HG02678 (cell line): Measurements from ENCODE around the gene MYO1A.
A peak's percentile ranks its signal among the peaks of the same experiment; 100 is the strongest.

ENCODE experiments used
- ATAC-seq: cut with Tn5 transposase; IDR thresholded peaks from one replicate; pipeline ENCODE4 v1.9.1; 2021; ENCODE audit warnings: mild to moderate bottlenecking, moderate library complexity; ENCODE audit not compliant: unreplicated experiment

MYO1A gene

GRCh38 chr12:57049890-57050289 lies at the start of gene MYO1A:
Gene MYO1A, minus strand, starts transcription at chr12:57050129. Its CDS starts 1,806 bp downstream, at chr12:57048323.
- no peak for ATAC-seq

DNA sequence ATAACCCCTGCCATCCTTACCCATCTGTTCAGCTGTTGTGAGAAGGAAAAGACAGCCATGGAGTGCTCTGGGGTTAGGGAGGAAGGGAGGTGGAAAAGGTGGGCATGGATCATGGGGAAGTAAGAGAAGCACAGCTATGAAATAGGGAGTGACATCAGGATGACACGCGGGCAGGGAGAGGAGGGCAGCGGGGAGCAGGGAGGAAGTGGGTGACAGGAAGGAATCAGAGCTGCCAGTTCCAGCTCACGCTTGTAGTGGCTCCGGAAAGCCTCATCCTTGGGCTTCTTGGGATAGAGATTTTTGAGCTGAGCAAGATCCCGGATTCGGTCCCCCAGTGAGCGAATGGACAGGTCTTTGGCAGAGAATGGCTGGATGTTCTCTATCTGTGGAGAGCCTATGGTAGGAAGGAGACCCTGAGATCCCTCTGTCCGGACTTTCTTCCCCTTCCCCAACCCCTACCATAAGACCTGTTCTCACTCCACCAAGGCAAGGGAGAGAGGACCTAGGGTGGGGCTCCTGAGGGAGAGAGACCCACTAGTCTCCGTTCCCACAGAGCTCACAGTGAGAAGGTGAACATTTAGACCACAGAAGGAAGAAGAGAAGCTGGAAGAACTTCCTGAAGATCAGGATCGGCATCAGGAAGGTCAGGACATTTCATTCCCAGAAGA lies 49.3 kb upstream of the MYO1A start:
- ATAC-seq = no peak

DNA sequence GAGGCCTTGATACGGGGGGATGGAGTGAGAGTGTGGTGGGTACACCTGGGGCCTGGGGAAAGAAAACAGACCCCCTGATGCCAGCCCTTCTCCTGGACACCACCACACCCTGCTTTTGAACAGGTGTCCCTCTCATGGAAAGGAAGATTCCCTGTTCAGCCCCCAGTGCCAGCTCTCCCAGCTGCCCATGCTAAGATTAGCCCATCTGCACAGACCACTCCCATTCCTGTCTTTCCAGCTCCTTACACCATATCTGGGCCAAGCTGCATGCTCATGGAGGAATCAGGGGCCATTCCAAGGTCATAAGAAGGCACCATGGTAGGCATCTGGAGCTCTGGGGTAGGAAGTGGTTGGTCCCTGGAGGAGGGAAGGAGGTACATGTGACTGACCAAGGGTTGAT lies 48.6 kb upstream of the MYO1A start:
- ATAC-seq = no peak

DNA sequence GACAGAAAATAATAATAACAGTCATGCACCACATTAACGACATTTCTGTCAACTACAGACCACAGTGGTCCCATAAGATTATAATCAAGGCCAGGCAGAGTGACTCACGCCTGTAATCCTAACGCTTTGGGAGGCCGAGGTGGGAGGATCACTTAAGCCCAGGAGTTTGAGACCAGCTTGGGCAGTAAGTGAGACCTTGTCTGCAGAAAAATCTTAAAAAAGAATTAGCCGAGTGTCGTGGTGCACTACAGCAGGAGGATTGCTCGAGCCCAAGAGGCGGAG lies 47.6 kb upstream of the MYO1A start:
- ATAC-seq = no peak

DNA sequence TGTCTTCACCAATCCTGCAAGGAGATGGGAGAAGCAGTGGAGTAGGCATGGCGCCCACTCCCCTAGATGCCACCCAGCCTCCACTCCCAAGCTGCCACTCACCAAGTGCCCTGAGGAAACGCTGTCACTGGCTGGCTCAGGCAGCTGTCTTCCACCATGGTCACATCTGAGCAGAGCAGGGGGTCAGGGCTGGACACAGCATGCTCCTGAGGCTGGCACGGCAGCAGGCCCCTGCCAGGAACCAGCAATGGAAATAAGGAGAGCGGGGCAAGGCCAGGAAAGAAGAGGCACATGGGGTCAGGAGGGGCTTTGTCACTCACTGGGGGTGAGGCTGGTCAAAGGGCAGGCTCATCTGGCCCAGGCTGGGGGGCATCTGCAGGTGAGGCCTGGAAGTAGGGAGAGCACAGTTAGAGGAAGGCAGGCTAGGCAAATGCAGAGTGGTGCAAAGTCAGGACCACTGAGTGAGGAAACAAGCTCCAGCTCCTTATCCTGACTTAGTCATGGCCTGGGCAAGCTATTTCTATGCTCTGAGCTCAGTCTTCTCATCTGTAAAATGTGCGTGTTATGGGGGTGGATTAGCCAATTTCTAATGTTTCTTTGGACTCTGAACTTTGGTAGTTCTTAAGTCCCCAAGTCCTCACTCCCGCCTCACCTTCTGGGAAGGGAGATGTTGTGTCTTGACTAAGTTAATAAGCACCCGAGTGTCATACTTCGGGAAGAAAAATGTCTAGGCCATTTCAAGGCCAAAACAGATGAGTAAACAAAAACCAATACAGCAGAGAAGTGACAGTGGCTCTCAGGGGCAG lies 47.0 kb upstream of the MYO1A start:
- no peak for ATAC-seq

DNA sequence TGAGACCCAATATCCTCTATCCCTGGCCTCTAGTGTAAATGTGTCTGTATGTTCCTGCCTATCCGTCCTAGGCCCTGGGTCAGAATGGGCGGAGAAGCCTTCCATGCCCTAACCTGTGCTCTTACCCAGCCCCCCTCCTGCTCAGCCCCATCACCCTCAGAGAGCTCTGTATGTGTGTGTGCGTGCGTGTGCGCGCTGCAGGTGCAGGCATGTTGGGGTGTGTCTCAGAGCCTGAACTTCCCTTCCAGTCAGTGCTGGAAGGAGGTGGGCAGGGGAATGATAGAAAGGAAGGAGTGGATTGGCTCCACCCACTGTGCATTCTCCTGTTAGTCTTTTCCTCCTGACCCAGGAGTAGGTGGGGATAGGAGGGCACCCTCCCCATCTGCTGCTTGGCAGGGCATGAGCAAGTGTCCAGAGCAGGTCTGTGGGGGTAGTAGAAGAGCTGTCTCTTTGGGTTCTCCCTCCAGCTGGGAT lies 46.2 kb upstream of the MYO1A start:
- no peak for ATAC-seq

DNA sequence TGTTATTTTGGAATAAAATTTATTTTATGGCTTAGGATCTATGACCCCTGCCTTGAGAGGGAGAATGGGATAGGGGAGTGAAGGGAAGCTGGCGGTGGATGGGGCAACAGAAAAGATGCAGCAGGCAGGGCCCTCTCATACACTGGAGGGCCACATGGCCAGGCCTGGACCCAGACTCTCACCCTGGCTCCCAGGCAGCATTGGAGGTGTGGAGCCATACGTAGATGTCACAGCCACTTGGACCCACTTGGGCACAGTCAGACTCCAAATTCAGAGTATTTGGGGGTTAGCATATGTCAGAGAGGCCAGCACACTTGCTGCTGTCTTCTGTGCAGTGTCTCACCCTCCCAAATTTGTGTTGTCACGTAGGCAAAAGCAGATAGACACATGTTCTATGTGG lies 45.5 kb upstream of the MYO1A start:
- ATAC-seq = no peak

DNA sequence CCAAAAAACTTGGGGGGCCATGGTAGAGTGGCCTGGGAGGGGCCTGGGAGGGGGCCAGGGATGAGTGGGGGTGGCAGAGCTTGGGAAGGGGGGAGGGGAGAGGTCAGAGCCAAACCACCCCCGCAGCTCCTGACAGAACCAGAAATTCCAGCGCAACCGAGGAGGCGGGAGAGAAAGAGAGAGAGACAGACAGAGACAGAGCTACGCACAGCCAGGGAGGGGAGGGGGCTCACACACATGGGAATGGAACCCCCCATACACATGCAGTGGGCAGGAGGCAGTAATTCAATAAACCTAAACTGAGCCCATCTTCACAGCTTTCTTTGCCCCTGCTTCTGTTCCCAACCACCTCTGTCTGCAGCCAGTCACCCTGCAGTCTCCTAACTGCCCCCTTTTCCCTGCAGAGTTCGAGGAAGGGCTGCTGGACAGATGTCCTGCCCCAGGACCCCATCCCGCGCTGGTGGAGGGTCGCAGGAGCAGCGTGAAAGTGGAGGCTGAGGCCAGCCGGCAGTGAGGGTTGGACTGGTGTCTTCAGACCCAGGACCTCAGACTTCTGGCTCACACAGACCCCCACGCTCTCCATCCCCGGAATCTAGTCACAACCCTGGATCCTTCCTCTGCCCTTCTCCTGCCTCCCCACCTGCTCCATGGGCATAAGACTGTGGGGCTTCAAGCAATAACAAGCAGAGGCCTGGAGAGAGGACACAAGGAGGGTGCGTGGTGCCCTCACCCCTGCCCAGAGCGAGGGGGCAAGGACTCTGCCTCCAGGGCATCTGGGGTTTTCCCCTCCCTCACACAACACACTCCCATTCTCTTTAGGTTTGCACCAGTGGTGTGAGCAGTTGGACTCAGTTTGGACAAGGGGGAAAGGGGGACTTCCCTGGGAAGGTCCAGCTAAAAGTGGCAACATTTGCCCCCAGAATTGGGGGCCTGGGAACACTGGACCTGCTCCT lies 44.6 kb upstream of the MYO1A start:
- no peak for ATAC-seq

DNA sequence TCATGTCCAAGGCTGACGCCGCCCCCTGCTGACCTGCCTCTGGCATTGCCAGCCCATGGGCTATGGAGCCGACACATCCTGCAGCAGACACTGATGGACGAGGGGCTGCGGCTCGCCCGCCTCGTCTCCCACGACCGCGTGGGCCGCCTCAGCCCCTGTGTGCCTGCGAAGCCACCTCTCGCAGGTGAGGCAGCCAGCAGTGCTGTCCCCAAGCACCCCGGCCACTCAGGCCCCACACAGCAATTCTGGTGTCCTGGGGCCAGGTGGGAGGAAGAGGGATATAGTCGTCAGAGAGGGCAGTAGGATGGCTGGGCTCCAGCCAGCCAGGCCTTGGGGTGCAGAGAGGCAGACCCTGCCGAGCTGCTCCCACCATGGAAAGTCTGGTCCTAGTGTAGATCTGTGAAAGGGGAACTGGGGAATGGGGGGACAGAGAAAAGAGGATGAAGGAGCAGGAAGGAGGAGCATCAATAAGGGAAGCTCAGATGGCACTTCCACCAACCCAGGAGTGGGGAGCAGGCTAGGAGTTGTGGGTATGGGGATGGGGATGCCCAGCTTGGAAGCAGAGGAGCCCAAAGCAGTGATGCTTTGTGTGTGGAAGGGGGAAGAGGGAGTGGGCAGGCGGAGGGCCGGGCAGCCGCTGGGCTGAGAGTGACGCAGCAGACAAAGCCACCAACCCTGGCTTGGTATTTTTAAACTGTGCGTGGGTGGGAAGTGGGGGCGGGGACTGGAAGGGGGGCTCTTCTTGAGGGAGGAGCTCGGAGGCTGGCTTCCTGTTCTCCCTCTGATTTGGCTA lies 43.7 kb upstream of the MYO1A start:
- no peak for ATAC-seq

GRCh38 chr12:57092876-57093414 lies 43.0 kb upstream of the MYO1A start:
- ATAC-seq = no peak

GRCh38 chr12:57092529-57092862 lies 42.6 kb upstream of the MYO1A start:
- ATAC-seq = no peak

DNA sequence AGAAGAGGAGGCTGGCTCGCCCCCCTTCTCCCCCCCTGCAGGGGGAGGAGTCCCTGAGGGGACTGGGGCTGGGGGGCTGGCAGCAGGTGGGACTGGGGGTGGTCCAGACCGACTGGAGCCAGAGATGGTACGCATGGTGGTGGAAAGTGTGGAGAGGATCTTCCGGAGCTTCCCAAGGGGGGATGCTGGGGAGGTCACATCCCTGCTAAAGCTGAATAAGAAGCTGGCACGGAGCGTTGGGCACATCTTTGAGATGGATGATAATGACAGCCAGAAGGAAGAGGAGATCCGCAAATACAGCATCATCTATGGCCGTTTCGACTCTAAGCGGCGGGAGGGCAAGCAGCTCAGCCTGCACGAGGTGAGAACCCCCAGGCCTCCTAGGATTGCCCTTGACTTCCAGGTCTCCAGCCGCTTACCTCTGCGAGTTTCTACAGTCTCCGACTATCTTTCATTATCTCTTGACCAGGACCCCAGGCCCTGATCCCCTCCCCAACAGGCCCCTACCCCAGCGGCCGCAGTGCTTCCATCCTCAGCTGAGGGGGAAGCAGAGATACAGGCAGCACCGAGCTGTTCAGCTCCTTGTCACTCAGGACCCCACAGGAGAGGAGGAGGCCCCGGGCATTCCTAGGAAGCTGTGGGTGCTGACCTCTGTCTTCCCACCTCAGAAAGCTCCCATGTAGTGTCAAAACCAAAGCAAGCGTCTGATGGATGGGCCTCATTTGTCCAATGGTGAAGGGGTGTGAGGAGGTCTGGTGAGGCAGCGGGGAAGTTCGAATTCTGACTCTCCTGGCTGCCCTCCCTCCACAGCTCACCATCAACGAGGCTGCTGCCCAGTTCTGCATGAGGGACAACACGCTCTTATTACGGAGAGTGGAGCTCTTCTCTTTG lies 42.0 kb upstream of the MYO1A start:
- no peak for ATAC-seq

GRCh38 chr12:57090924-57091637 lies 41.2 kb upstream of the MYO1A start:
- ATAC-seq = no peak

DNA sequence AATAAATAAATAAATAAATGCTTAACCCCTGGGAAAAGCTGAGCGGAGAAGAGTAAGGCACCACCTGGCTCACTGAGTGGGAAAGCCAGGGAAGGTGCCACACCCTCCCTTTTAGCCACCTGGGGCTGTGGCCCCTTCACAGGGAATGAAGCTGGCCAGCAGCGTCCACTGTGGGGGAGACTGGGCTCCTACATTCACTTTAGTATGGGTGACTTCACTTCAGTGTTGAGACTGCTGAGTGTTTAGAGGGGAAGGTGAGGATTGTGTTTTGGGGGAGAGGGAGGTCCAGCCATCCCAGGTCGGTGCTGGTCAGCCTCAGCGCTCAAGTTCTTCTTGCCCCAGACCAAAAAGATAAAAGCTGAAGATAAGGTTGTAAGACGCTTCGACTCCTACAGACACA lies 40.6 kb upstream of the MYO1A start:
- no peak for ATAC-seq

DNA sequence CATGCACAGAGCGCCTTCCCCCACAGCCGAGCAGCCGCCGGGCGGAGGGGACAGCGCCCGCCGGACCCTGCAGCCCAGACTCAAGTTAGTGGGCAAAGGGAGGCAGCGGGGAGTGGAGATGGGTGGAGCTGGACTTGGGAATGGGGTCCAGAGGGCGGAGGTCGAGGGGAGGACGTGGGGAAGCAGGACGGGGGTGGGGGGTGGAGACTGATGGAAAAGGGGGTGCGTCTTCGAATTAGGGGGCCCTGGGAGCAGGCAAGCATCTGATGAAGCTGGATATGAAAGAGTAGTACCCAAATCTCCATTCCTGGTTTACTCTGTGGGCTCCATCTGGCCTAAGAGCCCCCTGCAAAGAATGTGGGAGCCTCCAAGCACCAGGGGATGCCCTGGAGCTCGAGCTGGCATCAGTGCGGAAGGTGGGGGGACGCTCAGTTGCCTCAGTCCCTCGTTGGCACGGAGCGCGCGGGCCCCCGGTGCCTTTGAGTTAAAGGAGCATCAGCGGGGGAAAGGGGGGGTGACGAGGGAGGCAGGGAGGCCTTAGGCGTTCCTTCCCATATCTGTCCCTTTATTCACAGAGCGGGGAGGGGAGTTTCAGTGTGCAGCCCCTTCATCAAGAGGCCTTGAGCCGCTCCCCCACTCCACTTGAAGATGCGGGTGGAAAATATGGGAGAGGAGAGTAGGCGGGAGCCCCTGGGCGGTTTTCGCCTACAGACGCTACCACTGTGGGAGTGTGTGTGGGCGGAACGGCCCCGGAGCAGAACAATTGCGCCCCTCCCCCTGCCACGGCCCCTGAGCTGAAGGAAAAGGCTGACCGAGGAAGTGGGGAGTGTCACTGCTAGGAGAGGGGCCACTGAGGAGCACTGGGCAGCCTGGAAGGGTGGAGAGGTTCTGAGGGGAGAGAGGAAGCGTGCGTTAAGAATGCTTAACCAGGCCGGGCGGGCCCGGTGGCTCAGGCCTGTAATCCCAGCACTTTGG lies 39.6 kb upstream of the MYO1A start:
- no peak for ATAC-seq

GRCh38 chr12:57088354-57089270 lies 38.7 kb upstream of the MYO1A start, which contains the start of gene NAB2:
Gene NAB2, plus strand, starts transcription at chr12:57089114. Its CDS starts 158 bp downstream, at chr12:57089272.
- ATAC-seq = peak; percentile 59
